Measurements from ENCODE around the gene CDAN1.
"Not testable (repeated sequence)": the region's sequence is repeated elsewhere in the genome, so short reads cannot be mapped to it uniquely, and the experiment has no call there.

The CDAN1 gene

DNA sequence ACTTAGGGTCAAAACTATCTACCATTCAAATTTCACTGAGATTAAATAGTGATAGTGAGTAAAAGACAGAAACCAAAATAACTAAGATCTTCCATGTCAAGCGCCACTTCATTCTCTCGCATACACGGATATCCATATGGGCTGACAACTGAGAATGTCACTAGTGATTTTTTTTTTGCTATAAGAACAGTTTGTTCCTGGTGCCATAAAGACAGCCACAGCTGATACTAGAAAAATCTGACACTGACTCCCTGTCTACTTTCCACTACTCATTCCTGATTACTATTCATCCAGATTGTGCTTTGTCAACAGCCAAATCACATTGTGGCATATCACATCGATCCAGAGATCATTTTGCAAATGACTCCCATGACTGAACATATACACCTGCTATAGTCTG, 45.8 kb upstream of the CDAN1 start:
- ATAC-seq = no peak
- TF ChIP-seq ZNF70 (CRISPR knock-in tag; IDR thresholded peaks at IDR 0.05) = no peak
- no peak for TF ChIP-seq RARB (CRISPR knock-in tag; IDR thresholded peaks at IDR 0.05)

DNA sequence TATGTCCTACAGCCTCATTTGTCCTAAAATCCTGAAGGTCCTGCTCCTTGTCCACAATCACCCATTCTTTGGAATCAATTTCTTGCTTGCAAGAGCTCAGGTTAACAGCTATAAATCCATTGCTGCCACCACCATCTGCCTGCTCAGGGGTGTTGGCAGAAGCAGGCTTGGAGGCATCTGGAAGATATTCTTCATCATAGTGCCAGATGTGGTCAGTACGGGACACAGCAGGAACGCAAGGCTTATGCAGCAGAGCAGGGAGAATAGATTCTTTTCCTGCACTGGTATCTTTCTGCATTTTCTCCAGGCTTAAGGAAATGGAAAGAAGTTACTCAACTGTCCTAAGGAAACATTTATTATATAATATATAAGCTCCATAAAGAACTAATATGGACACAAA, 38.5 kb upstream of the CDAN1 start:
- no peak for ATAC-seq

DNA sequence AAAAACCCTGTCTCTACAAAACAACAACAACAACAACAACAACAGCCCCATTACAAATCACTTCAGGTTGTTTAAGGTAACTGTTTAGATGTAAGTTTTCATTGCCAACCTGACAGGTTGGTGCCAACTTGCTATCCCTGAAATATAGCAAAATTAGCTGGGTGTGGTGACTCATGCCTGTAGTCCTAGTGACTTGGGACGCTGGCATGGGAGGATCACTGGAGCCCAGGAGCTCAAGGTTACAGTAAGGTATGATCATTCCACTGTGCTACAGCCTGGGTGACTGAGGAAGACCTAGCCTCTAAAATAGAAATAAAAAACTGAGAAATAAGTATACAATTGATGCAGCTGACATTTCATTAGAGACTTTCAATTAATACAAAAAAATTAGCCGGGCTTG, 36.0 kb upstream of the CDAN1 start:
- no peak for ATAC-seq

More for the DNA sequence above, 38.5 kb upstream of the CDAN1 start:
- TF ChIP-seq ARNTL (CRISPR knock-in tag; IDR thresholded peaks at IDR 0.05; ENCODE audit: borderline replicate concordance, low read depth) (no peak), ZFP30 (CRISPR knock-in tag; IDR thresholded peaks at IDR 0.05) (no peak), TCF4 (CRISPR knock-in tag; IDR thresholded peaks at IDR 0.05; ENCODE audit: borderline replicate concordance) (no peak), PPARA (CRISPR knock-in tag; IDR thresholded peaks at IDR 0.05; ENCODE audit: borderline replicate concordance) (no peak), ZNF70 (CRISPR knock-in tag; IDR thresholded peaks at IDR 0.05) (no peak), ZFP3 (CRISPR knock-in tag; IDR thresholded peaks at IDR 0.05) (no peak), CSDC2 (CRISPR knock-in tag; IDR thresholded peaks at IDR 0.05) (no peak), TOX (CRISPR knock-in tag; IDR thresholded peaks at IDR 0.05; ENCODE audit: borderline replicate concordance) (no peak), RARB (CRISPR knock-in tag; IDR thresholded peaks at IDR 0.05) (no peak), ZNF565 (CRISPR knock-in tag; conservative IDR thresholded peaks at IDR 0.05; ENCODE audit: low read depth) (no peak), SNAI2 (CRISPR knock-in tag; IDR thresholded peaks at IDR 0.05) (no peak), ZNF8 (CRISPR knock-in tag; IDR thresholded peaks at IDR 0.05) (no peak), ESRRG (CRISPR knock-in tag; IDR thresholded peaks at IDR 0.05) (no peak), ISL1 (CRISPR knock-in tag; IDR thresholded peaks at IDR 0.05) (no peak), GLIS3 (CRISPR knock-in tag; IDR thresholded peaks at IDR 0.05) (no peak)
- TF ChIP-seq, protein P1, sequence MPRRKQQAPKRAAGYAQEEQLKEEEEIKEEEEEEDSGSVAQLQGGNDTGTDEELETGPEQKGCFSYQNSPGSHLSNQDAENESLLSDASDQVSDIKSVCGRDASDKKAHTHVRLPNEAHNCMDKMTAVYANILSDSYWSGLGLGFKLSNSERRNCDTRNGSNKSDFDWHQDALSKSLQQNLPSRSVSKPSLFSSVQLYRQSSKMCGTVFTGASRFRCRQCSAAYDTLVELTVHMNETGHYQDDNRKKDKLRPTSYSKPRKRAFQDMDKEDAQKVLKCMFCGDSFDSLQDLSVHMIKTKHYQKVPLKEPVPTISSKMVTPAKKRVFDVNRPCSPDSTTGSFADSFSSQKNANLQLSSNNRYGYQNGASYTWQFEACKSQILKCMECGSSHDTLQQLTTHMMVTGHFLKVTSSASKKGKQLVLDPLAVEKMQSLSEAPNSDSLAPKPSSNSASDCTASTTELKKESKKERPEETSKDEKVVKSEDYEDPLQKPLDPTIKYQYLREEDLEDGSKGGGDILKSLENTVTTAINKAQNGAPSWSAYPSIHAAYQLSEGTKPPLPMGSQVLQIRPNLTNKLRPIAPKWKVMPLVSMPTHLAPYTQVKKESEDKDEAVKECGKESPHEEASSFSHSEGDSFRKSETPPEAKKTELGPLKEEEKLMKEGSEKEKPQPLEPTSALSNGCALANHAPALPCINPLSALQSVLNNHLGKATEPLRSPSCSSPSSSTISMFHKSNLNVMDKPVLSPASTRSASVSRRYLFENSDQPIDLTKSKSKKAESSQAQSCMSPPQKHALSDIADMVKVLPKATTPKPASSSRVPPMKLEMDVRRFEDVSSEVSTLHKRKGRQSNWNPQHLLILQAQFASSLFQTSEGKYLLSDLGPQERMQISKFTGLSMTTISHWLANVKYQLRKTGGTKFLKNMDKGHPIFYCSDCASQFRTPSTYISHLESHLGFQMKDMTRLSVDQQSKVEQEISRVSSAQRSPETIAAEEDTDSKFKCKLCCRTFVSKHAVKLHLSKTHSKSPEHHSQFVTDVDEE (CRISPR knock-in tag; IDR thresholded peaks at IDR 0.05) = no peak
- TF ChIP-seq, protein P2, sequence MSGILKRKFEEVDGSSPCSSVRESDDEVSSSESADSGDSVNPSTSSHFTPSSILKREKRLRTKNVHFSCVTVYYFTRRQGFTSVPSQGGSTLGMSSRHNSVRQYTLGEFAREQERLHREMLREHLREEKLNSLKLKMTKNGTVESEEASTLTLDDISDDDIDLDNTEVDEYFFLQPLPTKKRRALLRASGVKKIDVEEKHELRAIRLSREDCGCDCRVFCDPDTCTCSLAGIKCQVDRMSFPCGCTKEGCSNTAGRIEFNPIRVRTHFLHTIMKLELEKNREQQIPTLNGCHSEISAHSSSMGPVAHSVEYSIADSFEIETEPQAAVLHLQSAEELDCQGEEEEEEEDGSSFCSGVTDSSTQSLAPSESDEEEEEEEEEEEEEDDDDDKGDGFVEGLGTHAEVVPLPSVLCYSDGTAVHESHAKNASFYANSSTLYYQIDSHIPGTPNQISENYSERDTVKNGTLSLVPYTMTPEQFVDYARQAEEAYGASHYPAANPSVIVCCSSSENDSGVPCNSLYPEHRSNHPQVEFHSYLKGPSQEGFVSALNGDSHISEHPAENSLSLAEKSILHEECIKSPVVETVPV (CRISPR knock-in tag; IDR thresholded peaks at IDR 0.05) = no peak
- TF ChIP-seq, protein P3, sequence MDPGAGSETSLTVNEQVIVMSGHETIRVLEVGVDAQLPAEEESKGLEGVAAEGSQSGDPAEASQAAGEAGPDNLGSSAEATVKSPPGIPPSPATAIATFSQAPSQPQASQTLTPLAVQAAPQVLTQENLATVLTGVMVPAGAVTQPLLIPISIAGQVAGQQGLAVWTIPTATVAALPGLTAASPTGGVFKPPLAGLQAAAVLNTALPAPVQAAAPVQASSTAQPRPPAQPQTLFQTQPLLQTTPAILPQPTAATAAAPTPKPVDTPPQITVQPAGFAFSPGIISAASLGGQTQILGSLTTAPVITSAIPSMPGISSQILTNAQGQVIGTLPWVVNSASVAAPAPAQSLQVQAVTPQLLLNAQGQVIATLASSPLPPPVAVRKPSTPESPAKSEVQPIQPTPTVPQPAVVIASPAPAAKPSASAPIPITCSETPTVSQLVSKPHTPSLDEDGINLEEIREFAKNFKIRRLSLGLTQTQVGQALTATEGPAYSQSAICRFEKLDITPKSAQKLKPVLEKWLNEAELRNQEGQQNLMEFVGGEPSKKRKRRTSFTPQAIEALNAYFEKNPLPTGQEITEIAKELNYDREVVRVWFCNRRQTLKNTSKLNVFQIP (CRISPR knock-in tag; IDR thresholded peaks at IDR 0.05; ENCODE audit: borderline replicate concordance, low read depth) = no peak

DNA sequence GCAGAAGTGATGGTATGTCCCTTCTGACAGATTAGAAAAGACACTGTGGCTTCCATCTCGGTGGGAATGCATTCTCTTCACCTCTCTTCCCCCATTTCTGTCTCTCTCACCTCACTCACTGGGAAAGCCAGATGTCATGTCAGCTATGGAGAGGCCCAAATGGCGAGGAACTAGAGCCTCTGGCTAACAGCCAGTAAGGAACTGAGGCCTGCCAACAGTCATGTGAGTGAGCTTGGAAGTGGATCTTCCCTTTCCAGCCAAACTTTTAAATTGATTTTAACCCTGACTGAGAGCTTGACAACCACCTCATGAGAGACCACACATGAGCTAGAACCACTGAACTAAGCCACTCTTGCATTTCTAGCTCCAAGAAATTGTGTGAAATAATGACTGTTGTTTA, 35.2 kb upstream of the CDAN1 start:
- no peak for TF ChIP-seq ESRRG (CRISPR knock-in tag; IDR thresholded peaks at IDR 0.05)
- TF ChIP-seq ZC3H10 (CRISPR knock-in tag; IDR thresholded peaks at IDR 0.05) = no peak
- TF ChIP-seq, protein P3 (CRISPR knock-in tag; IDR thresholded peaks at IDR 0.05; ENCODE audit: borderline replicate concordance, low read depth) = no peak
- TF ChIP-seq ZNF565 (CRISPR knock-in tag; conservative IDR thresholded peaks at IDR 0.05; ENCODE audit: low read depth) = no peak
- TF ChIP-seq PPARA (CRISPR knock-in tag; IDR thresholded peaks at IDR 0.05; ENCODE audit: borderline replicate concordance) = no peak
- TF ChIP-seq, protein P4, sequence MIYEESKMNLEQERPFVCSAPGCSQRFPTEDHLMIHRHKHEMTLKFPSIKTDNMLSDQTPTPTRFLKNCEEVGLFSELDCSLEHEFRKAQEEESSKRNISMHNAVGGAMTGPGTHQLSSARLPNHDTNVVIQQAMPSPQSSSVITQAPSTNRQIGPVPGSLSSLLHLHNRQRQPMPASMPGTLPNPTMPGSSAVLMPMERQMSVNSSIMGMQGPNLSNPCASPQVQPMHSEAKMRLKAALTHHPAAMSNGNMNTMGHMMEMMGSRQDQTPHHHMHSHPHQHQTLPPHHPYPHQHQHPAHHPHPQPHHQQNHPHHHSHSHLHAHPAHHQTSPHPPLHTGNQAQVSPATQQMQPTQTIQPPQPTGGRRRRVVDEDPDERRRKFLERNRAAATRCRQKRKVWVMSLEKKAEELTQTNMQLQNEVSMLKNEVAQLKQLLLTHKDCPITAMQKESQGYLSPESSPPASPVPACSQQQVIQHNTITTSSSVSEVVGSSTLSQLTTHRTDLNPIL (CRISPR knock-in tag; IDR thresholded peaks at IDR 0.05; ENCODE audit: low read depth) = no peak
- TF ChIP-seq OSR1 (CRISPR knock-in tag; IDR thresholded peaks at IDR 0.05) = no peak
- no peak for TF ChIP-seq ZNF70 (CRISPR knock-in tag; IDR thresholded peaks at IDR 0.05)
- no peak for ATAC-seq

More for the DNA sequence above, 36.0 kb upstream of the CDAN1 start:
- TF ChIP-seq ESRRG (CRISPR knock-in tag; IDR thresholded peaks at IDR 0.05) (no peak), RARB (CRISPR knock-in tag; IDR thresholded peaks at IDR 0.05) (no peak), ZFP3 (CRISPR knock-in tag; IDR thresholded peaks at IDR 0.05) (no peak), TOX (CRISPR knock-in tag; IDR thresholded peaks at IDR 0.05; ENCODE audit: borderline replicate concordance) (no peak), ZNF8 (CRISPR knock-in tag; IDR thresholded peaks at IDR 0.05) (no peak), ZFP30 (CRISPR knock-in tag; IDR thresholded peaks at IDR 0.05) (no peak), SNAI2 (CRISPR knock-in tag; IDR thresholded peaks at IDR 0.05) (no peak), BACH2 (CRISPR knock-in tag; IDR thresholded peaks at IDR 0.05; ENCODE audit: borderline replicate concordance) (no peak), ZC3H10 (CRISPR knock-in tag; IDR thresholded peaks at IDR 0.05) (no peak), GLIS3 (CRISPR knock-in tag; IDR thresholded peaks at IDR 0.05) (no peak)
- TF ChIP-seq, protein P4 (CRISPR knock-in tag; IDR thresholded peaks at IDR 0.05; ENCODE audit: low read depth) = no peak

DNA sequence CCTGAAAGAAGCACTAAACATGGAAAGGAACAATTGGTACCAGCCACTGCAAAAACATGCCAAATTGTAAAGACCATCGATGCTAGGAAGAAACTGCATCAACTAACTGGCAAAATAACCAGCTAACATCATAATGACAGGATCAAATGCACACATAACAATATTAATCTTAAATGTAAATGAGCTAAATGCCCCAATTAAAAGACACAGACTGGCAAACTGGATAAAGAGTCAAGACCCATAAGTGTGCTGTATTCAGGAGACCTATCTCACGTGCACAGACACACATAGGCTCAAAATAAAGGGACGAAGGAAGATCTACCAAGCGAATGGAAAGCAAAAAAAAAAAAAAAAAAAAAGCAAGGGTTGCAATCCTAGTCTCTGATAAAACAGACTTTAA, 29.2 kb upstream of the CDAN1 start:
- not testable (repeated sequence) for ATAC-seq

DNA sequence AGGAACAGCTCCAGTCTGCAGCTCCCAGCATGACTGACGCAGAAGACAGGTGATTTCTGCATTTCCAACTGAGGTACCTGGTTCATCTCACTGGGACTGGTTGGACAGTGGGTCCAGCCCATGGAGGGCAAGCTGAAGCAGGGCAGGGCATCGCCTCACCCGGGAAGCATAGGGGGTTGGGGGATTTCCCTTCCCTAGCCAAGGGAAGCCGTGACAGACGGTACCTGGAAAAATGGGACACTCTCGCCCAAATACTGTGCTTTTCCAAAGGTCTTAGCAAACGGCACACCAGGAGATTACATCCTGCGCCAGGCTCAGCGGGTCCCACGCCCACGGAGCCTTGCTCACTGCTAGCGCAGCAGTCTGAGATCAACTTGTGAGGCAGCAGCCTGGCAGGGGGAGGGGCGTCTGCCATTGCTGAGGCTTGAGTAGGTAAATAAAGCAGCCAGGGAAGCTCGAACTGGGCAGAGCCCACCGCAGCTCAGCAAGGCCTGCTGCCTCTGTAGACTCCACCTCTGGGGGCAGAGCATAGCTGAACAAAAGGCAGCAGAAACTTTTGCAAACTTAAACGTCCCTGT, 27.3 kb upstream of the CDAN1 start:
- ATAC-seq = not testable (repeated sequence)
